Measurements from ENCODE around the gene HSPA1B.

HSPA1B gene

DNA sequence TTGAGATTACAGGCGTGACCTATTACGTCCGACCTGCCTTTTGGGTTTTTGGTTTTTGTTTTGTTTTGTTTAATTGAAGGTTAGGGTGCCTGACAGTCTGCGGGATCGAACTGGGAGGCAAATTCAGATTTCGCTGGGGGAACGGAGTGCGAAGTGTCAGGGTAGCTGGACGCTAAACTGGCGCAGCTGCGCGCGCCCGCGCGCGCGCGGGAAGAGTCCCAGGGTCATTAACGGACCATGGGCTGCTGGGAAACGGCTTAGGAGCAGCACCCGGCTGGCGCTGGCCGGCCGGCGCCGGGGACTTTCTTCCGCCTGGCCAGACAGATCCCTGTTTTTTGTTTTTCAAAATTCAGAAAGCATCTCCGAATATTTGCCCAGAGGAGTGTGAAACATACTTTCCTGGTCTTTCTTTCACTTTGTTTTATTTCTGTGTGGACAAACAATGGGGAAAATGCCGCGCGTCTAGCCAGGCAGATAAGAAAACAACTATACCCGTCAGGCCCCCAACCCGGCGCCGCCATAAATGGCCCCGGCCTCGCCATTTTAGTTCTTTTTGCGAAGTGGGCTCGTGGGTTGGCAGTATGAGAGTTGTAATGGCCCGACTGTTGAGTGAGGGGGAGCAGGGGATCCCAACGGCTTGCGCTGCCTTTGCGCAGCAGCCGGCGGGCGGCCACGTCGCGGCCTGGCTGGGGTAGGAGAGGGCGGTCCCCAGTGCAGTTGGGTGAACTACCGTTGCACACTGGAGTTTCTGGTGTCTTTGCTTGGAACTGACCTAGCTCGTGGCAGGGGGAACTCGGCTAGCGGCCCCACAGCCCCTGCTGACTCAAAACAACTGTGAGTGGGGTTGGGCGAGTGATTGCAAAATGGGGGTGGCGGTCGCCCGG lies 7.1 kb downstream of the HSPA1B start (continued):
- TF ChIP-seq ZNF623 (tag by site-specific recombination; IDR thresholded peaks at IDR 0.05) (0 out of 2 replicates have a peak, but pooled peaks have one; percentile 36), ZNF292 (tag by site-specific recombination; IDR thresholded peaks at IDR 0.05; ENCODE audit: borderline replicate concordance, low read depth) (no peak), ZNF416 (tag by site-specific recombination; IDR thresholded peaks at IDR 0.05) (no peak), ZNF449 (tag by site-specific recombination; IDR thresholded peaks at IDR 0.05) (peak; percentile 11; the same call in 1 of the 2 replicates), ZNF707 (tag by site-specific recombination; IDR thresholded peaks at IDR 0.05) (no peak), ZNF266 (tag by site-specific recombination; IDR thresholded peaks at IDR 0.05; ENCODE audit: low read depth) (no peak), GLI2 (tag by site-specific recombination; IDR thresholded peaks at IDR 0.05; ENCODE audit: borderline replicate concordance, low read depth) (no peak), ZNF37A (tag by site-specific recombination; IDR thresholded peaks at IDR 0.05) (no peak), SP2 (tag by site-specific recombination; IDR thresholded peaks at IDR 0.05) (peak; percentile 22), PRDM1 (tag by site-specific recombination; IDR thresholded peaks at IDR 0.05) (no peak), ZNF341 (tag by site-specific recombination; IDR thresholded peaks at IDR 0.05; ENCODE audit: low read depth) (no peak), ZNF274 (IDR thresholded peaks at IDR 0.05; ENCODE audit: low read length) (no peak), ZNF274 (tag by site-specific recombination; IDR thresholded peaks at IDR 0.05; ENCODE audit: borderline replicate concordance) (no peak), ZNF174 (tag by site-specific recombination; IDR thresholded peaks at IDR 0.05) (no peak), BCL11B (tag by site-specific recombination; IDR thresholded peaks at IDR 0.05; ENCODE audit: low read depth) (peak; percentile 93), ZNF629 (tag by site-specific recombination; IDR thresholded peaks at IDR 0.05) (peak; percentile 88), ZEB2 (tag by site-specific recombination; IDR thresholded peaks at IDR 0.05) (peak; percentile 91), ZNF654 (tag by site-specific recombination; IDR thresholded peaks at IDR 0.05; ENCODE audit: low read depth) (peak; percentile 8), ZNF585B (tag by site-specific recombination; IDR thresholded peaks at IDR 0.05) (no peak), ZBTB21 (tag by site-specific recombination; IDR thresholded peaks at IDR 0.05) (peak; percentile 65), ZNF23 (tag by site-specific recombination; IDR thresholded peaks at IDR 0.05; ENCODE audit: borderline replicate concordance) (no peak), AEBP2 (tag by site-specific recombination; IDR thresholded peaks at IDR 0.05; ENCODE audit: borderline replicate concordance) (no peak), ZNF132 (tag by site-specific recombination; IDR thresholded peaks at IDR 0.05; ENCODE audit: borderline replicate concordance) (no peak), ZNF514 (tag by site-specific recombination; IDR thresholded peaks at IDR 0.05) (no peak)
- TF ChIP-seq, protein P1, sequence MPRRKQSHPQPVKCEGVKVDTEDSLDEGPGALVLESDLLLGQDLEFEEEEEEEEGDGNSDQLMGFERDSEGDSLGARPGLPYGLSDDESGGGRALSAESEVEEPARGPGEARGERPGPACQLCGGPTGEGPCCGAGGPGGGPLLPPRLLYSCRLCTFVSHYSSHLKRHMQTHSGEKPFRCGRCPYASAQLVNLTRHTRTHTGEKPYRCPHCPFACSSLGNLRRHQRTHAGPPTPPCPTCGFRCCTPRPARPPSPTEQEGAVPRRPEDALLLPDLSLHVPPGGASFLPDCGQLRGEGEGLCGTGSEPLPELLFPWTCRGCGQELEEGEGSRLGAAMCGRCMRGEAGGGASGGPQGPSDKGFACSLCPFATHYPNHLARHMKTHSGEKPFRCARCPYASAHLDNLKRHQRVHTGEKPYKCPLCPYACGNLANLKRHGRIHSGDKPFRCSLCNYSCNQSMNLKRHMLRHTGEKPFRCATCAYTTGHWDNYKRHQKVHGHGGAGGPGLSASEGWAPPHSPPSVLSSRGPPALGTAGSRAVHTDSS (tag by site-specific recombination; IDR thresholded peaks at IDR 0.05), result 0 out of 2 replicates have a peak, but pooled peaks have one; percentile 13
- TF ChIP-seq, protein P2, sequence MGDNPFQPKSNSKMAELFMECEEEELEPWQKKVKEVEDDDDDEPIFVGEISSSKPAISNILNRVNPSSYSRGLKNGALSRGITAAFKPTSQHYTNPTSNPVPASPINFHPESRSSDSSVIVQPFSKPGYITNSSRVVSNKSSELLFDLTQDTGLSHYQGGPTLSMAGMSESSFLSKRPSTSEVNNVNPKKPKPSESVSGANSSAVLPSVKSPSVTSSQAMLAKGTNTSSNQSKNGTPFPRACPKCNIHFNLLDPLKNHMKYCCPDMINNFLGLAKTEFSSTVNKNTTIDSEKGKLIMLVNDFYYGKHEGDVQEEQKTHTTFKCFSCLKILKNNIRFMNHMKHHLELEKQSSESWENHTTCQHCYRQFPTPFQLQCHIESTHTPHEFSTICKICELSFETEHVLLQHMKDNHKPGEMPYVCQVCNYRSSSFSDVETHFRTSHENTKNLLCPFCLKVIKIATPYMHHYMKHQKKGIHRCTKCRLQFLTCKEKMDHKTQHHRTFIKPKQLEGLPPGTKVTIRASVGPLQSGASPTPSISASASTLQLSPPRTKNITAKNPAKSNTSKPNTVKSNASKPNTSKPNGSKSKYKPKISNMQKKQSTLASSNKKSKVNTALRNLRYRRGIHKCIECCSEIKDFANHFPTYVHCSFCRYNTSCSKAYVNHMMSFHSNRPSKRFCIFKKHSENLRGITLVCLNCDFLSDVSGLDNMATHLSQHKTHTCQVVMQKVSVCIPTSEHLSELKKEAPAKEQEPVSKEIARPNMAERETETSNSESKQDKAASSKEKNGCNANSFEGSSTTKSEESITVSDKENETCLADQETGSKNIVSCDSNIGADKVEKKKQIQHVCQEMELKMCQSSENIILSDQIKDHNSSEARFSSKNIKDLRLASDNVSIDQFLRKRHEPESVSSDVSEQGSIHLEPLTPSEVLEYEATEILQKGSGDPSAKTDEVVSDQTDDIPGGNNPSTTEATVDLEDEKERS (tag by site-specific recombination; IDR thresholded peaks at IDR 0.05), result no peak; the same call in 1 of the 2 replicates
